Mucosa of stomach (tissue), 1 donor: ENCODE results near the gene DUSP28.

Experiments
- H3K27me3 ChIP-seq: one replicate; pipeline ENCODE4 v1.7.0; 2013; ENCODE audit warnings: mild to moderate bottlenecking, low read length; ENCODE audit not compliant: control insufficient read depth, insufficient read depth
- H3K36me3 ChIP-seq: one replicate; pipeline ENCODE4 v1.7.0; 2013; ENCODE audit warnings: low read length; ENCODE audit not compliant: control insufficient read depth, insufficient read depth
- H3K4me1 ChIP-seq: one replicate; pipeline ENCODE4 v1.7.0; 2013; ENCODE audit warnings: mild to moderate bottlenecking, low read length; ENCODE audit not compliant: control insufficient read depth, insufficient read depth
- H3K4me3 ChIP-seq: one replicate; pipeline ENCODE4 v1.7.0; 2013; ENCODE audit warnings: low read length
- H3K9ac ChIP-seq: one replicate; pipeline ENCODE4 v1.7.0; 2013; ENCODE audit warnings: mild to moderate bottlenecking, low read length, moderate library complexity
- H3K9me3 ChIP-seq: one replicate; pipeline ENCODE4 v1.7.0; 2013; ENCODE audit warnings: mild to moderate bottlenecking, low read length, moderate library complexity; ENCODE audit not compliant: control insufficient read depth
- donor health status: Pancreatic carcinoma.

Gene DUSP28, protein sequence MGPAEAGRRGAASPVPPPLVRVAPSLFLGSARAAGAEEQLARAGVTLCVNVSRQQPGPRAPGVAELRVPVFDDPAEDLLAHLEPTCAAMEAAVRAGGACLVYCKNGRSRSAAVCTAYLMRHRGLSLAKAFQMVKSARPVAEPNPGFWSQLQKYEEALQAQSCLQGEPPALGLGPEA

GRCh38 chr2:240560084-240560479, at the start of gene DUSP28:
Gene DUSP28, plus strand, starts transcription at chr2:240560357. Its CDS starts 328 bp downstream, at chr2:240560685.
- Histone ChIP-seq H3K9ac (peak within 1 kb of the TSS; percentile 92), H3K9me3 (no peaks in the 10 kb centered on the region), H3K36me3 (peaks cover 5% of the 10 kb centered on the region), H3K27me3 (no peaks in the 10 kb centered on the region), H3K4me3 (peak within 1 kb of the TSS; percentile 83), H3K4me1 (peaks cover 61% of the 10 kb centered on the region)

DNA sequence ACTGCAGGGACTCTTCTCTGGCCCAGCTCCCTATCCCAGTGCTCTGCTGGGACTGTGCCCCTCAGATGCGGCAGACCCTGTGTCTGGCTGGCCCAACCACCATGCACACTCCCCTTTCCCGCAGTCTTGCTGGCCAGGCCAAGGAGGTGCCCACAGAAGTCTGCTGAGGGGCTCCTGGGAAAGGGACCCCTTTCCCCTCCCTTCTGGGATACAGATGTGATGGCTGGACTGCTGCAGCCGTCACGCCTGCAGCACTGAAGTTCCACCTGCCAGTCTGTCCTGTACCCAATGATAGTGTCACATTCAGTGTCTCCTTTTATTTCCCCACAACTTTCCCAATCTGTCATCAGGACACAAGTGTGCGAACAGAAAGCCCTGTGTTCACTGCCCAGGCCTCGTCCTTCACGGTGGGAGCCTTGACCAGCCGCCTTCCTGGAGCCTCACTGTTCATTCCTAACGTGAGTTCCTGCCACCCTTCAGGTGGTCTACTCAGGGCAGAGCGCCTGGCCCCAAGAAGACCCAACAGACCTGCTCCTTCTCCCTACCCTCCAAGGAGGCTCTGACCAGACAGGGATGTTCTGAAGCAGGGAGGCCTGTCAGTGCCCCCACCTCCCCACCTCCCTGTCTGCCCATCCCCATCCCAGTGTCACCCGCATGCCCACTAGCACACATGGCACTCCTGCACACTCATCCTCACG, 49.5 kb upstream of the DUSP28 start:
- H3K9ac ChIP-seq = no peak overlapping the region
- peaks cover 4% of the 10 kb centered on the region for H3K4me1 ChIP-seq
- no peaks in the 10 kb centered on the region for H3K9me3 ChIP-seq
- no peaks in the 10 kb centered on the region for H3K36me3 ChIP-seq
- no peak overlapping the region for H3K4me3 ChIP-seq
- no peaks in the 10 kb centered on the region for H3K27me3 ChIP-seq

GRCh38 chr2:240511351-240512108, 48.6 kb upstream of the DUSP28 start:
- Histone ChIP-seq H3K9me3 (no peaks in the 10 kb centered on the region), H3K27me3 (no peaks in the 10 kb centered on the region), H3K4me3 (no peak overlapping the region), H3K36me3 (no peaks in the 10 kb centered on the region), H3K4me1 (peaks cover 4% of the 10 kb centered on the region), H3K9ac (no peak overlapping the region)

DNA sequence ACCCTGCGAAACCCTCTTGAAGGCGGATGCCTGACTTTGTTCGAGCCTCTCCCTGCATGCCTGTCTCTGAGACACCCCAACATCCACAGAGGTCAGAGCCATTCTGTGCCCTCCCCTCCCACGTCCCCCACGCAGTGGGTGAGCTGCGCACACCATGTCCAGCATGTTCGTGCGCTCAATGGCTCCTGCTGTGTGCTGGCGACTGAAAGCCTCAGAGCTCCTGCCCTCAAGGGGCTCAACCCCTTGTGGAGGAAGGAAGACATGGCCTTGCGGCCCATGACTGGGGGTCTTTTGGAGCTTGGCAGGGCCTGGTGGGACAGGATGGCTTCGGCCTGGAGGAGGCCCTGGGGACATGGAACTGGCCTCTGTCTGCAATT, 48.1 kb upstream of the DUSP28 start:
- H3K9ac ChIP-seq = no peak overlapping the region
- H3K4me3 ChIP-seq = no peak overlapping the region
- H3K4me1 ChIP-seq = peaks cover 4% of the 10 kb centered on the region
- H3K27me3 ChIP-seq = no peaks in the 10 kb centered on the region
- no peaks in the 10 kb centered on the region for H3K9me3 ChIP-seq
- no peaks in the 10 kb centered on the region for H3K36me3 ChIP-seq

- Histone ChIP-seq H3K4me1 (peaks cover 4% of the 10 kb centered on the region), H3K36me3 (no peaks in the 10 kb centered on the region), H3K9me3 (no peaks in the 10 kb centered on the region), H3K27me3 (no peaks in the 10 kb centered on the region), H3K9ac (no peak overlapping the region), H3K4me3 (no peak overlapping the region)
Observed at GRCh38 chr2:240512666-240513535, 47.3 kb upstream of the DUSP28 start.

GRCh38 chr2:240513549-240514287, 46.4 kb upstream of the DUSP28 start:
- peaks cover 4% of the 10 kb centered on the region for H3K4me1 ChIP-seq
- H3K27me3 ChIP-seq = no peaks in the 10 kb centered on the region
- no peaks in the 10 kb centered on the region for H3K36me3 ChIP-seq
- H3K9ac ChIP-seq = no peak overlapping the region
- H3K9me3 ChIP-seq = no peaks in the 10 kb centered on the region
- no peak overlapping the region for H3K4me3 ChIP-seq

GRCh38 chr2:240514631-240515030, 45.5 kb upstream of the DUSP28 start:
- Histone ChIP-seq H3K4me1 (peaks cover 4% of the 10 kb centered on the region), H3K36me3 (no peaks in the 10 kb centered on the region), H3K27me3 (no peaks in the 10 kb centered on the region), H3K4me3 (no peak overlapping the region), H3K9me3 (no peaks in the 10 kb centered on the region), H3K9ac (no peak overlapping the region)

GRCh38 chr2:240517342-240517741, 42.8 kb upstream of the DUSP28 start:
- Histone ChIP-seq H3K9me3 (no peaks in the 10 kb centered on the region), H3K4me3 (no peak overlapping the region), H3K4me1 (peaks cover 4% of the 10 kb centered on the region), H3K27me3 (no peaks in the 10 kb centered on the region), H3K36me3 (no peaks in the 10 kb centered on the region), H3K9ac (no peak overlapping the region)

- Histone ChIP-seq H3K27me3 (no peaks in the 10 kb centered on the region), H3K4me1 (peaks cover 2% of the 10 kb centered on the region), H3K4me3 (no peak overlapping the region), H3K36me3 (no peaks in the 10 kb centered on the region), H3K9ac (no peak overlapping the region), H3K9me3 (no peaks in the 10 kb centered on the region)
Observed at GRCh38 chr2:240518981-240519380, 41.2 kb upstream of the DUSP28 start.

DNA sequence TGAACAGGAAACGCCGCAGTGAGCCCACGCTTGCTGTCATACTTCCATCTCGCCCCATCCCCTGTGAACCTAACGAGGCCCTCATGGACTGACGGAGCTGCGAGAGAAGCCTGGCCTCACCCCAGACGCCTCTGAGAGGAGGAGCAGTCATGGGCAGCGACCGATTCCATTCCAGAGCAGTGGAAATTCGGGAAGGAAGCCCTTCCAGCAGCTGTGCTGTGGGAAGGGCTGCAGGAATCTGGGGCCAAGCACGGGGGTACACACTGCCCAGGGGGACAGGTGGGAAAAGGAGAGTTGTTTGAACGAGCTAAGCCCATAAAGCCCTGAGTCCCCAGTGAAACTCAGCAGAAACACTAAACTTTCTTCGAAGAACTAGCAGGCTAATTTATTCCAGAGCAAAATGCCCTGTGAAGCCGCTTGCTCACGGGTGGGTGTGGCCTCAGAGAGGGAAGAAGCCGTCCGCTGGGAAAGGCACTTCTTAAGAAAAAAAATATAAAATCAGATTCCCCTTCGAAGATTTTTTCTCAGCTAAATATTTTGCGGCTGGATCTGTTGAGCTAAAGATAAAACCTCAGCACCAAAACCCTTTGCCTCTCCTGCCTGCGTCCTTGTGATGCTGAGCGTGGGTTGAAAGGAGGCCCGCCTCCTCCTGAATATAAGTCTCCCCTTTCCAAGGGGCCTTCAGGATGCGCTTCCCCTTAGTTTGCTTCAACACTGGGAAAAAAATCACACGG, 40.6 kb upstream of the DUSP28 start:
- Histone ChIP-seq H3K27me3 (no peaks in the 10 kb centered on the region), H3K9me3 (no peaks in the 10 kb centered on the region), H3K4me1 (no peaks in the 10 kb centered on the region), H3K4me3 (no peak overlapping the region), H3K36me3 (no peaks in the 10 kb centered on the region), H3K9ac (no peak overlapping the region)
